IPS-18c (cell line): ENCODE results near the gene RIMKLA.

Experiments
- H3K4me3 ChIP-seq: 2 replicates; pipeline ENCODE4 v1.7.0; 2013; ENCODE audit warnings: low read depth, mild to moderate bottlenecking, low read length, moderate library complexity; ENCODE audit not compliant: insufficient read depth
- H3K9me3 ChIP-seq: one replicate; pipeline ENCODE4 v1.6.1; 2013; ENCODE audit warnings: mild to moderate bottlenecking, low read length, moderate library complexity; ENCODE audit not compliant: control insufficient read depth, insufficient read depth

RIMKLA gene

GRCh38 chr1:42365118-42365517 is 15.5 kb upstream of the RIMKLA start:
- Histone ChIP-seq H3K9me3 (no peaks in the 10 kb centered on the region), H3K4me3 (no peak overlapping the region)

GRCh38 chr1:42368096-42368795 is 12.3 kb upstream of the RIMKLA start:
- Histone ChIP-seq H3K4me3 (no peak overlapping the region), H3K9me3 (no peaks in the 10 kb centered on the region)

GRCh38 chr1:42369471-42369870 is 11.1 kb upstream of the RIMKLA start:
- Histone ChIP-seq H3K9me3 (no peaks in the 10 kb centered on the region), H3K4me3 (no peak overlapping the region)

- H3K9me3 ChIP-seq: no peaks in the 10 kb centered on the region
- no peak overlapping the region for H3K4me3 ChIP-seq
Measured at GRCh38 chr1:42370876-42371549, 9.6 kb upstream of the RIMKLA start.

- Histone ChIP-seq H3K9me3 (no peaks in the 10 kb centered on the region), H3K4me3 (no peak overlapping the region)
Measured at GRCh38 chr1:42372796-42373195, 7.8 kb upstream of the RIMKLA start.

- no peaks in the 10 kb centered on the region for H3K9me3 ChIP-seq
- H3K4me3 ChIP-seq: peak overlapping the region; percentile 68
Measured at GRCh38 chr1:42379794-42380585, 602 bp upstream of the RIMKLA start.

GRCh38 chr1:42381280-42381673 is 685 bp downstream of the RIMKLA start:
- Histone ChIP-seq H3K9me3 (no peaks in the 10 kb centered on the region), H3K4me3 (peak overlapping the region; percentile 68; the same call in 1 of the 2 replicates)

- Histone ChIP-seq H3K4me3 (no peak overlapping the region), H3K9me3 (no peaks in the 10 kb centered on the region)
Measured at GRCh38 chr1:42385283-42385682, 4.7 kb downstream of the RIMKLA start.

GRCh38 chr1:42386051-42386450 is 5.5 kb downstream of the RIMKLA start:
- no peak overlapping the region for H3K4me3 ChIP-seq
- no peaks in the 10 kb centered on the region for H3K9me3 ChIP-seq

- Histone ChIP-seq H3K4me3 (no peak overlapping the region), H3K9me3 (no peaks in the 10 kb centered on the region)
Measured at GRCh38 chr1:42392255-42392654, 11.7 kb downstream of the RIMKLA start.

GRCh38 chr1:42392967-42393848 is 12.6 kb downstream of the RIMKLA start:
- H3K9me3 ChIP-seq: no peaks in the 10 kb centered on the region
- H3K4me3 ChIP-seq: no peak overlapping the region

GRCh38 chr1:42399315-42400100 is 18.9 kb downstream of the RIMKLA start:
- Histone ChIP-seq H3K9me3 (no peaks in the 10 kb centered on the region), H3K4me3 (no peak overlapping the region)

- no peak overlapping the region for H3K4me3 ChIP-seq
- H3K9me3 ChIP-seq: no peaks in the 10 kb centered on the region
Measured at GRCh38 chr1:42403880-42404400, 23.3 kb downstream of the RIMKLA start.

GRCh38 chr1:42414551-42415496 is 34.2 kb downstream of the RIMKLA start:
- no peaks in the 10 kb centered on the region for H3K9me3 ChIP-seq
- no peak overlapping the region for H3K4me3 ChIP-seq

GRCh38 chr1:42417166-42417565 is 36.6 kb downstream of the RIMKLA start:
- Histone ChIP-seq H3K4me3 (no peak overlapping the region), H3K9me3 (no peaks in the 10 kb centered on the region)
